Activated naive CD4-positive, alpha-beta T cell treated with anti-CD3 and anti-CD28 coated beads, Interleukin-2, amount 50 U/mL, for 24 hours (primary cell): Measurements from ENCODE around the gene FCER1G.

ENCODE experiments used
- H3K27ac Mint-ChIP-seq: one replicate; pipeline ENCODE4 v1.8.0; 2021; ENCODE audit warnings: mild to moderate bottlenecking, mixed read lengths
- H3K27me3 Mint-ChIP-seq: one replicate; pipeline ENCODE4 v1.8.0; 2021; ENCODE audit warnings: mixed read lengths
- H3K36me3 Mint-ChIP-seq: one replicate; pipeline ENCODE4 v1.8.0; 2021; ENCODE audit warnings: mixed read lengths
- H3K4me1 Mint-ChIP-seq: one replicate; pipeline ENCODE4 v1.8.0; 2021; ENCODE audit warnings: mixed read lengths
- H3K4me3 Mint-ChIP-seq: one replicate; pipeline ENCODE4 v1.8.0; 2021; ENCODE audit warnings: mild to moderate bottlenecking, mixed read lengths
- H3K9me3 Mint-ChIP-seq: one replicate; pipeline ENCODE4 v1.8.0; 2021; ENCODE audit warnings: mixed read lengths

The FCER1G gene

DNA sequence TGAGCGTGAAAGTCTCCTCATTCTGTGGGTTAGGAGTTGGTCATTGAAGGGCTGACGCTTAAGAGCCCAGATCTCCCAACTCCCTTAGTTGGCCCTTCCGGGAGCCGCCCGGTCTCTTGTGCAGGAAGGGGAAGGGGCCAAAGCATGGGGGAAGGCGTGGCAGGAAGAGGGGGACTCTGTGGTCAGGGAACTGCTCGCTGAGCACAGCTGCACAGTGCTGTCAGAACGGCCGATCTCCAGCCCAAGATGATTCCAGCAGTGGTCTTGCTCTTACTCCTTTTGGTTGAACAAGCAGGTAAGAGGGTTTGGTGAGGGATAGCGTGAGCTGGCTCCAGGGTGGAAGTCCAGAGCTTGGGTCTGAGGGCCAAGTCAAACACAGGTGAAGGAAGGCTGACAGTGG is at the start of gene FCER1G:
TSS of gene FCER1G (plus strand) at position 220 of the 400 bp plus-strand sequence. CDS start at position 247, 27 bp downstream.
- Mint-ChIP-seq H3K27ac (peak within 1 kb of the TSS; percentile 65), H3K27me3 (no peaks in the 10 kb centered on the region), H3K4me3 (peak within 1 kb of the TSS; percentile 66), H3K9me3 (no peaks in the 10 kb centered on the region), H3K36me3 (peaks cover 19% of the 10 kb centered on the region), H3K4me1 (peaks cover 50% of the 10 kb centered on the region)

GRCh38 chr1:161165742-161166668 is 49.1 kb upstream of the FCER1G start, which contains the start of gene PPOX:
Gene PPOX, plus strand, starts transcription at chr1:161166426. Its CDS starts 422 bp downstream, at chr1:161166848.
- peaks cover 60% of the 10 kb centered on the region for H3K4me1 Mint-ChIP-seq
- no peaks in the 10 kb centered on the region for H3K27me3 Mint-ChIP-seq
- peaks cover 7% of the 10 kb centered on the region for H3K36me3 Mint-ChIP-seq

DNA sequence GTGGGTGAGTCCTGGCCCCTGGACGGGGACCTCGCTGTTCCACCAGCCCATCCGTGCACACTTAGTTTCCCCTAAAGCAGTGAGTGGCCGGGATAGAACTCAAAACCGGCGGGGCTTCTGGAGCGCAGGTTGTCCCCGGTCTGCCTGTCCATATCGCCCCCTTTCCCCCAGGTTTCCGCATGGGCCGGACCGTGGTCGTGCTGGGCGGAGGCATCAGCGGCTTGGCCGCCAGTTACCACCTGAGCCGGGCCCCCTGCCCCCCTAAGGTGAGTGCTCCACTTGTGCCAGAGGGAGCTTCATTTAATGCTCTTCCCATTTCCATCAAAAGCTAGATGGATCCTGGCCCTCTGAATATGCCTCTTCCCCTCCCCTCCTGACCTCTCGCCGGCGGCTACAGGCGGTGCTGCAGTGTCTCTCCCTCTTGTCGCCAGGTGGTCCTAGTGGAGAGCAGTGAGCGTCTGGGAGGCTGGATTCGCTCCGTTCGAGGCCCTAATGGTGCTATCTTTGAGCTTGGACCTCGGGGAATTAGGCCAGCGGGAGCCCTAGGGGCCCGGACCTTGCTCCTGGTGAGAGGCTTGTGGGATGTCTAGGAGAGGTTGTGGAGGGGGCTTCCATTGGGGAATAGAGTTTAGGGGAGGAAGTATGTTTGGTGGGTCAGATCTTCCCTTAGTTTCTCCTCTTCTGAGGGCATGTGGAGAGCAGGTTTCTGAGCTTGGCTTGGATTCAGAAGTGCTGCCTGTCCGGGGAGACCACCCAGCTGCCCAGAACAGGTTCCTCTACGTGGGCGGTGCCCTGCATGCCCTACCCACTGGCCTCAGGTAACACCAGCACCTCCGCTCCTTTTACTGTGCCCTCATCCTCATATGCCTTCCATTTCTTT is 48.2 kb upstream of the FCER1G start:
- H3K27me3 Mint-ChIP-seq: no peaks in the 10 kb centered on the region
- peaks cover 52% of the 10 kb centered on the region for H3K4me1 Mint-ChIP-seq
- H3K36me3 Mint-ChIP-seq: peaks cover 7% of the 10 kb centered on the region
- peak overlapping the region; percentile 56 for H3K27ac Mint-ChIP-seq
- no peaks in the 10 kb centered on the region for H3K9me3 Mint-ChIP-seq
- H3K4me3 Mint-ChIP-seq: peak overlapping the region; percentile 90

More at GRCh38 chr1:161165742-161166668, 49.1 kb upstream of the FCER1G start, which contains the start of gene PPOX:
- H3K9me3 Mint-ChIP-seq: no peaks in the 10 kb centered on the region
- H3K27ac Mint-ChIP-seq: peak within 1 kb of the TSS; percentile 65
- H3K4me3 Mint-ChIP-seq: peak within 1 kb of the TSS; percentile 90

DNA sequence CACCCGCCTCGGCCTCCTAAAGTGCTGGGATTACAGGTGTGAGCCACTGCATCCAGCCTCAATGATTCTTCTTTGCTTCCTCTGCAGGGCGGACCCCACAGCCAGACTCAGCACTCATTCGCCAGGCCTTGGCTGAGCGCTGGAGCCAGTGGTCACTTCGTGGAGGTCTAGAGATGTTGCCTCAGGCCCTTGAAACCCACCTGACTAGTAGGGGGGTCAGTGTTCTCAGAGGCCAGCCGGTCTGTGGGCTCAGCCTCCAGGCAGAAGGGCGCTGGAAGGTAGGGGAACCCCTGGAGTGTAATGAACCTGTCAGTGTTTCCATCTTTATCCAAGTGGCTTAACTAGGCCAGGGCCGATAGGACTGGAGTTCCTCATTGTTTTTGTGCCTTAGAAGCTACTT is 46.2 kb upstream of the FCER1G start:
- Mint-ChIP-seq H3K4me1 (peaks cover 53% of the 10 kb centered on the region), H3K9me3 (no peaks in the 10 kb centered on the region), H3K4me3 (peak overlapping the region; percentile 90), H3K27ac (no peak overlapping the region), H3K36me3 (peaks cover 12% of the 10 kb centered on the region), H3K27me3 (no peaks in the 10 kb centered on the region)

DNA sequence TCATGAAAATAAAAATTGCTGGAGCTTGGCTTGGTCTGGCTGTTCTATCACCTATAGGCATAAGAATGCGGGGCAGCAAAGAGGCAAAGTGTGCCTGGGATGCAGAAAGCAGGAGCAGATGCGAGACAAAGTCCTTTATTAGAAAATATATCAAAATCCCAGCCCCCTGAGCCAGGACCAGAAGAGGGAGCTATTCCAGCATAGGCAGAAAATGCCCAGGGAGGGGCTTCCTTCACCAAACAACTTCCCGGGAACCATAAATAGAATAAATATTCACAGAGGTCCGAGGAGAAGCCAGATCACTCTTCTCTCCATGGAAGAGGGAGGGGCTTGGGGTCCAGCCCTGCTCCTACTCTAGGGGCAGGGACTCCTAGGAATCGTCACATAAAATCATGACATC is 43.9 kb upstream of the FCER1G start:
- Mint-ChIP-seq H3K4me3 (no peak overlapping the region), H3K27me3 (no peaks in the 10 kb centered on the region), H3K36me3 (peaks cover 17% of the 10 kb centered on the region), H3K4me1 (peaks cover 62% of the 10 kb centered on the region), H3K9me3 (no peaks in the 10 kb centered on the region), H3K27ac (peak overlapping the region; percentile 23)

DNA sequence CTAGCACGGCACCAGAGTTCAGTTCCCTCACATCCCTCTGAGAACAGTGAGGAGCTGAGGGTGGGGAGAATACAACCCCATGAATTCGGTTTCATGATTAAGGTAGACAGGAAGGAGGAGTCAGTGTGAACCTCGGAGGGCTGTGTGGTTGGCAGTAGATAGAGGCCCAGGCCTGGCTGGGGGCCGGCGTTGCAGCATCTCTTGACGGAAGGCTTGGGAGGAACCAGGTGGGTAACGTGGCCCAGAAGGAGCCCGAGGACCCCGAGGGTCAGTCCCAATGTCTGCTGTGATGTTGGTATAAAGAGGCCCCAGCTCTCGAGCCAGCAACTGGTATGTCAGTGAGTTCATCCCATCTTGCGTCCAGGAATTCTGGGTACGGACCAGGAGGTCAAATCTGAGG is 43.4 kb upstream of the FCER1G start:
- Mint-ChIP-seq H3K4me3 (no peak overlapping the region), H3K36me3 (peaks cover 17% of the 10 kb centered on the region), H3K9me3 (no peaks in the 10 kb centered on the region), H3K4me1 (peaks cover 66% of the 10 kb centered on the region), H3K27ac (no peak overlapping the region), H3K27me3 (no peaks in the 10 kb centered on the region)

DNA sequence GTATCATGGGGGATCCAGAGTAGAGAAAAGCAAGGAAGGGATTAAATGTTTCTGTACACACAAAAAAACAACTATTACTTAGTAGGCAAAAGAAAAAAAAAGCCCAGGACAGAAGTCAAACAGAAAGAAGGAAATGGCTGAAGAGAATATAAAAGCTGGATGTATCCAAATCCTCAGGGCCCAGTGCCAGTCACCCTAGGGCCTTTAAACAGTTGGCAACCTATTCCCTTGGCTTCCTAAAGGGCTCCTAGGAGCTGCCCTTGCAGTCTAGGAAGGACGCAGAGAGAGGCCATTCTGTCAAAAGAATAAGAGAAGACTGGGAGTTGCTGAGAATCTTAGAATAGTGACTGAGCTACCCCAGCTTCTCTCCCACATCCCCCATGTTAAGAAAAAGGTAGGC is 42.7 kb upstream of the FCER1G start:
- no peak overlapping the region for H3K4me3 Mint-ChIP-seq
- H3K27ac Mint-ChIP-seq: peak overlapping the region; percentile 91
- H3K36me3 Mint-ChIP-seq: peaks cover 18% of the 10 kb centered on the region
- peaks cover 64% of the 10 kb centered on the region for H3K4me1 Mint-ChIP-seq
- H3K27me3 Mint-ChIP-seq: no peaks in the 10 kb centered on the region
- no peaks in the 10 kb centered on the region for H3K9me3 Mint-ChIP-seq

- Mint-ChIP-seq H3K9me3 (no peaks in the 10 kb centered on the region), H3K4me1 (peaks cover 65% of the 10 kb centered on the region), H3K27me3 (no peaks in the 10 kb centered on the region), H3K4me3 (no peak overlapping the region), H3K27ac (peak overlapping the region; percentile 74), H3K36me3 (peaks cover 18% of the 10 kb centered on the region)
These were observed 42.2 kb upstream of the FCER1G start for GRCh38 chr1:161172776-161173376.

DNA sequence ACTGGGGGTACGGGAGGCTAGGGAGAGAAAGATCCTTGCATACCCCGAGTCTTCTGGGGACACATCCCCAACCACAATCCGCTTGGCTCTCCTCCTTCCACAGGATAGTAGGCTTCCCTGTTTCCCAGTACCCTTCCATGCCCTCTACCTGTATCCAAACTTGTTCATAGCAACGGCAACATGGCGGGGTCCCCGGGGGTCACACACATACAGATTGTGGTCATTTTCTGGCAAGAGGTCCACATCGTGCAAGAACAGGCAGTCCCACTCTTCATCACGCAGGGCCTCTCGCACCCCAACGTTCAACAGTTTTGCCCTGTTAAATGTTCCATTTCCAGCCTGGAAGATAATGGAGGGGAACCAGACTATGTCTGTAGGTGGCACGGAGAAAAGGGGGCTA is 41.4 kb upstream of the FCER1G start:
- no peak overlapping the region for H3K4me3 Mint-ChIP-seq
- no peaks in the 10 kb centered on the region for H3K9me3 Mint-ChIP-seq

DNA sequence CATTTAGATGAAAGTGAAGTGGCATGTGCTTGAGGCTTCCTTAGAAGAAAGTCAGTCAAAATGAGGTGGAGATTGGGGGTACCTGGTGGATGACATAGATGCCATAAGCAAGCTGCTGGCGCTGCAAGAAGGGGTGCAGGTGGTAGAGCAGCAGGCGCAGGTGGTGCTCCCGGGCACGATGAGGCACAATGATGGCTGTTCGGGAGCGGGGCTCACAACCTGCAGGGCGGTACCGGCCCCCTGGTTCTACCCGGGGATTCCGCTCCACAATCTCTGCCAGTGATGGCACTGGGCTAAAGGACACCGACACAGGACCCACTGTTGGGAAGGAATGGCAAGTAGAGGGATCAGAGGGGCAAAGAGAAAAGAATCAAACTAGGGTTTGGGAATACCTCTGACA is 40.2 kb upstream of the FCER1G start:
- H3K4me1 Mint-ChIP-seq: peaks cover 66% of the 10 kb centered on the region
- no peaks in the 10 kb centered on the region for H3K9me3 Mint-ChIP-seq
- peaks cover 18% of the 10 kb centered on the region for H3K36me3 Mint-ChIP-seq
- H3K4me3 Mint-ChIP-seq: peak overlapping the region; percentile 5
- no peaks in the 10 kb centered on the region for H3K27me3 Mint-ChIP-seq
- H3K27ac Mint-ChIP-seq: peak overlapping the region; percentile 87

More for the DNA sequence above, 41.4 kb upstream of the FCER1G start:
- peaks cover 18% of the 10 kb centered on the region for H3K36me3 Mint-ChIP-seq
- peaks cover 65% of the 10 kb centered on the region for H3K4me1 Mint-ChIP-seq
- H3K27ac Mint-ChIP-seq: no peak overlapping the region
- no peaks in the 10 kb centered on the region for H3K27me3 Mint-ChIP-seq

DNA sequence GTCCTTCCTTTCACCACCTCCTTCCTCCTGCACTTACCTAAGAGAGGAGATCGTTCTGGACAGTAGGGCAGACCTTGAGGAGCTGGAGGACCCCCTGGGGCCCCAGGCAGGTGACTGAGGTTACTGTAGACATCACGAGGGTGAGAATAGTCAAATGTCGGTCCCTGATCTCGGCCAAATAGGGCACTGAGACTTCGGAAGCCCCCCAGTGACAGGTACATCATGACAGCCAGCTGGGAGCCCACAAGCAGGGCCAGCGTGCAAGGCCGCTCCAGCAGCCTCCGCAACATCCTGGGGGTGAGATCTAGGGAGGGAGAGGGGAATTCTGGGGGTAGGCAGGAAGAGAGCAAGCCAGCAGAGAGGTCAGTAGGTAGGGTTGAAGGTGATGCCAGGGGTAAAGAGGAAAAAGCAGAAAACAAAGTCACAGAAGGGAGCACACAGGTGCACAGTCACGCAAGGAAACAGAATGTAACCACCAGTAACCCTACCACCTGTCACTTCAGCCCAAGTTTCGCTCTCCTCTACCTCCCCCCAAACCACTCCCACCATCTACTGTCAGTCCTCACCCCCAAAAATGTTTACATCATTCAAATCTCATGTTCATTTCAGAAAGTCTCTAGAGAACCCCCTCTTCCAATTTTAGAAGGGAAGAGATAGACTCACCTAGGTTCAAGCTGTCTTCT is 39.2 kb upstream of the FCER1G start:
- Mint-ChIP-seq H3K9me3 (no peaks in the 10 kb centered on the region), H3K27ac (peak overlapping the region; percentile 100), H3K4me3 (peak overlapping the region; percentile 100), H3K27me3 (no peaks in the 10 kb centered on the region), H3K36me3 (peaks cover 18% of the 10 kb centered on the region), H3K4me1 (peaks cover 75% of the 10 kb centered on the region)

GRCh38 chr1:161176468-161177111 is 38.5 kb upstream of the FCER1G start:
- H3K27me3 Mint-ChIP-seq: no peaks in the 10 kb centered on the region
- H3K9me3 Mint-ChIP-seq: no peaks in the 10 kb centered on the region
- peak overlapping the region; percentile 100 for H3K27ac Mint-ChIP-seq
- peak overlapping the region; percentile 100 for H3K4me3 Mint-ChIP-seq
- H3K36me3 Mint-ChIP-seq: peaks cover 14% of the 10 kb centered on the region
- peaks cover 73% of the 10 kb centered on the region for H3K4me1 Mint-ChIP-seq

- Mint-ChIP-seq H3K27me3 (no peaks in the 10 kb centered on the region), H3K36me3 (peaks cover 12% of the 10 kb centered on the region), H3K9me3 (no peaks in the 10 kb centered on the region), H3K4me3 (peak within 1 kb of the TSS; percentile 100), H3K27ac (peak within 1 kb of the TSS; percentile 100), H3K4me1 (peaks cover 76% of the 10 kb centered on the region)
These were observed 37.8 kb upstream of the FCER1G start, which contains the start of gene B4GALT3 for GRCh38 chr1:161177112-161177935. Gene B4GALT3, minus strand, starts transcription at chr1:161177507. Its CDS starts 1,447 bp downstream, at chr1:161176060.

DNA sequence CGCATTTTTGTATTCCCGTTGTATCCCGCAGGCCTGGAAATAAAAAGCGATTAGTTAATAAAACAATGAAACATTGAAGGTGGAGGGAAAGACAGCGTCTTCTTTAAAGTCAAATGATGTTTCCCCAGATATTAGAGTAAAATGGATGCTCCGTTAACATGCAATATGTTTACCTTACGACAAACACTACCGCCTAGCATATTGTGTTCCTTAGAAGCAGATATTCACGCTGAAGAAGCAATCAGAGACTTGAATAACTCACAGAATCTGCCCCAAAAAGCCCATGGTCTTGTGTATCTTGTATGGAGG is 37.2 kb upstream of the FCER1G start:
- peak overlapping the region; percentile 100 for H3K4me3 Mint-ChIP-seq
- H3K4me1 Mint-ChIP-seq: peaks cover 76% of the 10 kb centered on the region
- H3K27ac Mint-ChIP-seq: peak overlapping the region; percentile 100
- no peaks in the 10 kb centered on the region for H3K27me3 Mint-ChIP-seq
- H3K36me3 Mint-ChIP-seq: peaks cover 9% of the 10 kb centered on the region
- H3K9me3 Mint-ChIP-seq: no peaks in the 10 kb centered on the region
